ENCODE data around the gene ACBD3.

The ACBD3 gene

DNA sequence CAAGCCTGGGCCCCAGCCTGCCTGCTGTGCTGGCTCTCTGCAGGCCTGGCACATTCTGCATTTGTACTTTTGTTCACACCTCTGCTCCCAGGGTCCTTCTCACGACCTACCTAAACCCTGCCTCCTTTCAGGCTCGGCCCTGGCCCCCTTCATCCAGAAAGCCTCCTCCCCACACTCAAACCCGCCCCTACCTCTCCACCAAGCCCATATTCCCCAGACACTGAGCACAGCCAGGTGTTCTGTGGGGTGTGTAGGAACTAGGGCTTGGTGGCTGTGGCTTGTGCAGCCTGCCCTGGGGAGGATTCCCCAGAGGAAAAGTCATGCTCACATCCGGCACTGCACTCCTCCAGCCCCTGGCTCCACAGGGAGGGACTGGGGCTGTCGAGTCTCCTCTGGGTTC is 28.7 kb upstream of the ACBD3 start:
- TF ChIP-seq, protein P1, sequence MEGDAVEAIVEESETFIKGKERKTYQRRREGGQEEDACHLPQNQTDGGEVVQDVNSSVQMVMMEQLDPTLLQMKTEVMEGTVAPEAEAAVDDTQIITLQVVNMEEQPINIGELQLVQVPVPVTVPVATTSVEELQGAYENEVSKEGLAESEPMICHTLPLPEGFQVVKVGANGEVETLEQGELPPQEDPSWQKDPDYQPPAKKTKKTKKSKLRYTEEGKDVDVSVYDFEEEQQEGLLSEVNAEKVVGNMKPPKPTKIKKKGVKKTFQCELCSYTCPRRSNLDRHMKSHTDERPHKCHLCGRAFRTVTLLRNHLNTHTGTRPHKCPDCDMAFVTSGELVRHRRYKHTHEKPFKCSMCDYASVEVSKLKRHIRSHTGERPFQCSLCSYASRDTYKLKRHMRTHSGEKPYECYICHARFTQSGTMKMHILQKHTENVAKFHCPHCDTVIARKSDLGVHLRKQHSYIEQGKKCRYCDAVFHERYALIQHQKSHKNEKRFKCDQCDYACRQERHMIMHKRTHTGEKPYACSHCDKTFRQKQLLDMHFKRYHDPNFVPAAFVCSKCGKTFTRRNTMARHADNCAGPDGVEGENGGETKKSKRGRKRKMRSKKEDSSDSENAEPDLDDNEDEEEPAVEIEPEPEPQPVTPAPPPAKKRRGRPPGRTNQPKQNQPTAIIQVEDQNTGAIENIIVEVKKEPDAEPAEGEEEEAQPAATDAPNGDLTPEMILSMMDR (IDR thresholded peaks at IDR 0.05; ENCODE audit: low read depth, low read length) = no peak
- no peak overlapping the region for H3K4me3 ChIP-seq (ENCODE audit: low read depth, low read length)
- no peaks in the 10 kb centered on the region for H3K9me3 ChIP-seq (ENCODE audit: severe bottlenecking)
- H3K27ac ChIP-seq = no peak overlapping the region
- DNase-seq = no peak
- no peaks in the 10 kb centered on the region for H3K27me3 ChIP-seq (ENCODE audit: insufficient read depth, low read depth, severe bottlenecking)
- H3K36me3 ChIP-seq = no peaks in the 10 kb centered on the region

DNA sequence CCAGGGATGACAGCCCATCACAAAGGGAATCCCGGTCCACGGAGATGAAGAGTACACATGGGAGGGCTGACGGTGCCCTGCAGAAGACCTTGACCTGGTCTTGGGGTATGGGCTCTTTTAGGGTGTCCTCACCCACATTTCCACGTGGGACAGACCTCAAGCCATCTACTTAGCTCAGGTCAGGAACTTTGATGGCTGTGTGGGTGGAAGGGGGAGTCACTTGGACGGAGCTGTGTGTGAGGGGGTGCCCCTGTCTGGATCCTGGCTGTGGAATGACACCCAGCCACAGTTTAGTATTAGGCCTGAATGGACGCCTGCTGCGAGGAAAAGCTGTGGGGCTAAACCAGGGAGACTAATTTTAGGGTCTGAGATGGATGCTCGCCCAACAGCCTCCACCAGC is 26.0 kb upstream of the ACBD3 start:
- DNase-seq = no peak
- Histone ChIP-seq H3K9me3 (ENCODE audit: severe bottlenecking) (no peaks in the 10 kb centered on the region), H3K36me3 (no peaks in the 10 kb centered on the region), H3K27me3 (ENCODE audit: insufficient read depth, low read depth, severe bottlenecking) (no peaks in the 10 kb centered on the region), H3K27ac (no peak overlapping the region), H3K4me3 (ENCODE audit: low read depth, low read length) (no peak overlapping the region)
- TF ChIP-seq, protein P1 (IDR thresholded peaks at IDR 0.05; ENCODE audit: low read depth, low read length) = no peak

DNA sequence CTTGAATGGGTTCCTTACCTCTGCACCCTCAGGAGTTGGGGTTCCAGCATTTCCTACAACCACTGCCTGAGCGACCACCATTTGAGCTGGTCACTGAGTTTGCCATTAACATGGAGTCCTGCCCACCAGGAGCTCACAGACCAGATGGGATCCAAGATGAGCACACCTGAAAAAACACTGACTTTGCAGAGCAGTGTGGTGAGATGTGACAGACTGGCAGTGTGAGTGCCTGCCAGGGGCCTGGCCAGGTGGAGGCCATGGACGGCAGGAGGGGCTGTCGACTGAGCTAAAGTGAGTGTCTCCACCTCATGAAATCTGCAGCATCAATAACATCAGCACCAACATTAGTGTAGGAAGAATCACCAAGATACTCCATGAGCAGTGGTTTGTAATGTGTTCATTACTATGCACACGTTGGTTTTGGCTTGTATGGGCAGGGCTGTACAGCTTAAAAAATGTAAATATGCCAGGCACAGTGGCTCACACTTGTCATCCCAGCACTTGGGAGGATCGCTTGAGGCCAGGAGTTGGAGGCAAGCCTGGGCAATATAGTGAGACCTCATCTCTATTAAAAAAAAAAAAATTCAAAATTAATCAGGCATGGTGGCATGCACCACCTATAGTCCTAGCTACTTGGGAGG is 24.8 kb upstream of the ACBD3 start:
- DNase-seq = no peak
- Histone ChIP-seq H3K27ac (no peak overlapping the region), H3K4me3 (ENCODE audit: low read depth, low read length) (no peak overlapping the region), H3K27me3 (ENCODE audit: insufficient read depth, low read depth, severe bottlenecking) (no peaks in the 10 kb centered on the region), H3K9me3 (ENCODE audit: severe bottlenecking) (no peaks in the 10 kb centered on the region), H3K36me3 (no peaks in the 10 kb centered on the region)
- TF ChIP-seq, protein P1 (IDR thresholded peaks at IDR 0.05; ENCODE audit: low read depth, low read length) = no peak

DNA sequence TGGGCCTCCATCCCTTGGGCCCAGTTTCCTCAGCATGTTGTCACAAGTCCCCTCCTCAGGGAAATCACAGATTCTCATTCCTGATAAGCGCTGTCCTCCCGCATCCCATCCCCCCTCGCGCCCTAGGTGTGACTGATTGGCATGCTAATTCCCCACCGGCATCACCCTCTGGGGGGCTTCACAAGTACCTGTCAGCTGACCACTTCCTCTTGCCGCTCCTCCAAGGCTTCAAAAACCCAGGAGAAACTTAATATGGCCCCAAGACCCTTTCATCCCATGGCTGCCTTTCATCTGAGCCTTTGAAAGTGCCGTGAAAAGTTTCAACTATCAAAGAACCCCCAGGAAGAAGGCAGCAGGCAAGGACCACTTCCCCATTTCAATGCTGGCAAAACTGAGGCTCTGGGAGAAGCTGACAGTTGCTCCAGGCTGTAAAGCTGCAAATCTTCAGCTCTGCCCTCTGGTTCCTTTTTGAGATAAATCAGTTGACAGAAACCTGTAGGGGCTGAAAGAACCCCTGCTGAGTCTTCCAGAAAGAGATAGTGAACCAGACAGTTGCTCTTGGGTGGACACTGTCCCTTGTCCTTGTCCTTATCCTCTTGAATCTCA is 24.1 kb upstream of the ACBD3 start:
- no peaks in the 10 kb centered on the region for H3K27me3 ChIP-seq (ENCODE audit: insufficient read depth, low read depth, severe bottlenecking)
- no peak overlapping the region for H3K27ac ChIP-seq
- no peaks in the 10 kb centered on the region for H3K36me3 ChIP-seq
- DNase-seq = no peak
- no peaks in the 10 kb centered on the region for H3K9me3 ChIP-seq (ENCODE audit: severe bottlenecking)
- TF ChIP-seq, protein P1 (IDR thresholded peaks at IDR 0.05; ENCODE audit: low read depth, low read length) = no peak
- H3K4me3 ChIP-seq (ENCODE audit: low read depth, low read length) = no peak overlapping the region

DNA sequence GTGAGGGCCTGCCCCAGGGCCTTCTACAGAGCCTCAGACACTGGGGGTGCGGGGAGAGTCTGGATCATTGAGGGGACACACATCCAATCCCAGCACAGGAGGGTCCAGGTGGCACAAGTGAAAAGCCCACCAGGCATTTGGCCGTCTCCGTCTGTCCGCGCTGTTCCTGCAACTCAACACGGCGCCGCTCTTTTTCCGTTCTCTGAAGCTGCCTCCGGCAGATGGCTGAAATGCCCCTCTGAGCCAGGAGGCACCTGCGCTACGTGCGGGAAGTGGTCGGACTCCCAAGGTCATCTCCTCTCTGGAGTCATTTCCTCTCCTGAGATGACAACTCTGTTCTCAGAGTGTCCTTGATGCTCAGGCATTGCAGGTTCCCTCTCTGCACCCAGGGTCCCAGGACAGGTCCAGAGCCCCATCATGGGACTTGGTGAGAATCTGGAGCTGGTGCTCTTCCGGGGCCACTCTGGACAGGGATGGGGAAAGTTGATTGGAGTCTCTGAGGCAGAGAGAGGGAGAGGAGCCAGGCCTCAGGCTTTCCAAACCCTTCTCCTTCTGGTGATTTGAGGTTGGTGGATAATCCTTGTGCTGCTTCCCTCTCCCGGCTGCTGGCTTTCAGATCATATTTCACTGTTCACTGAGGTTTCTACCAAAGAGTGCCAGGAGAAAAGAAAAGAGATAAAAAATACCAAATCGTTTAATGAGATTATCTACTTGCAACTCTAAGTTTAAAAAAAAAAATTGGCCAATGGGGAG is 22.9 kb upstream of the ACBD3 start:
- Histone ChIP-seq H3K27me3 (ENCODE audit: insufficient read depth, low read depth, severe bottlenecking) (no peaks in the 10 kb centered on the region), H3K4me3 (ENCODE audit: low read depth, low read length) (no peak overlapping the region), H3K9me3 (ENCODE audit: severe bottlenecking) (no peaks in the 10 kb centered on the region), H3K27ac (peak overlapping the region; percentile 34; the same call in 1 of the 2 replicates), H3K36me3 (no peaks in the 10 kb centered on the region)
- TF ChIP-seq, protein P1 (IDR thresholded peaks at IDR 0.05; ENCODE audit: low read depth, low read length) = no peak
- DNase-seq = peak; percentile 23
